HepG2 (cell line): Measurements from ENCODE around the gene DIPK1A. TPM values are rescaled to one million over a fixed set of nuclear protein-coding genes. Genes with fewer than 3 reads are reported as not detected.

Experiments
- ARID4A ChIP-seq: sonication (generic); formaldehyde crosslinking; IDR thresholded peaks from 2 replicates; pipeline ENCODE4 v1.5.0; 2020; ENCODE audit warnings: mild to moderate bottlenecking, missing genetic modification reagents, borderline replicate concordance
- BORCS8-MEF2B ChIP-seq: sonication (generic); formaldehyde crosslinking; IDR thresholded peaks from 2 replicates; pipeline ENCODE4 v1.8.0; 2022; ENCODE audit warnings: mild to moderate bottlenecking, missing genetic modification reagents
- CBX1 ChIP-seq: IDR thresholded peaks from one replicate; pipeline ENCODE4 v1.6.1; 2016; ENCODE audit warnings: antibody characterized with exemption, low read depth
- MAZ ChIP-seq, 2 experiments: sonication (generic) in 1 of 2; formaldehyde crosslinking in 1 of 2; IDR thresholded peaks; 2 replicates each; pipeline versions ENCODE4 v1.5.0 to v1.6.1; 2012 to 2020; ENCODE audit warnings: low read depth in 2 of 2, mild to moderate bottlenecking in 2 of 2, borderline replicate concordance in 1 of 2, improper control_type of control experiment in 1 of 2, low read length in 1 of 2, missing genetic modification reagents in 1 of 2, moderate library complexity in 1 of 2
- MIXL1 ChIP-seq: IDR thresholded peaks from 2 replicates; pipeline ENCODE4 v1.6.1; 2016
- MLX ChIP-seq: IDR thresholded peaks from 2 replicates; pipeline ENCODE4 v1.6.1; 2016
- MTF1 ChIP-seq: sonication (generic); formaldehyde crosslinking; IDR thresholded peaks from 2 replicates; pipeline ENCODE4 v1.5.0; 2020; ENCODE audit warnings: missing genetic modification reagents
- NFYC ChIP-seq: IDR thresholded peaks from 2 replicates; pipeline ENCODE4 v1.6.1; 2016; ENCODE audit warnings: missing genetic modification reagents, missing compliant biosample characterization
- PHF5A ChIP-seq: IDR thresholded peaks from one replicate; pipeline ENCODE4 v1.6.1; 2018; ENCODE audit warnings: low read depth, missing genetic modification reagents; ENCODE audit not compliant: unreplicated experiment
- SOX5 ChIP-seq: IDR thresholded peaks from 2 replicates; pipeline ENCODE4 v1.6.1; 2016; ENCODE audit warnings: borderline replicate concordance
- YEATS4 ChIP-seq: sonication (generic); formaldehyde crosslinking; IDR thresholded peaks from 2 replicates; pipeline ENCODE4 v1.4.0; 2020; ENCODE audit warnings: missing genetic modification reagents, borderline replicate concordance
- ZBTB33 ChIP-seq: sonication (generic); formaldehyde crosslinking; IDR thresholded peaks from 2 replicates; pipeline ENCODE4 v1.4.0; 2020; ENCODE audit warnings: missing genetic modification reagents
- ZFP36L1 ChIP-seq: sonication (generic); formaldehyde crosslinking; IDR thresholded peaks from 2 replicates; pipeline ENCODE4 v1.8.0; 2022; ENCODE audit warnings: mild to moderate bottlenecking, missing genetic modification reagents, moderate library complexity
- ZHX1 ChIP-seq: sonication (generic); formaldehyde crosslinking; IDR thresholded peaks from 2 replicates; pipeline ENCODE4 v1.8.1; 2022; ENCODE audit warnings: low read depth, mild to moderate bottlenecking, missing genetic modification reagents
- ZNF143 ChIP-seq: sonication (generic); formaldehyde crosslinking; IDR thresholded peaks from 2 replicates; pipeline ENCODE4 v1.4.0; 2020; ENCODE audit warnings: missing genetic modification reagents
- ZNF280B ChIP-seq: sonication (generic); formaldehyde crosslinking; IDR thresholded peaks from 2 replicates; pipeline ENCODE4 v1.5.0; 2020; ENCODE audit warnings: missing genetic modification reagents, mild to moderate bottlenecking, borderline replicate concordance
- ZNF772 ChIP-seq: sonication (generic); formaldehyde crosslinking; IDR thresholded peaks from 2 replicates; pipeline ENCODE4 v1.5.0; 2020; ENCODE audit warnings: mild to moderate bottlenecking, missing genetic modification reagents
- polyA plus RNA-seq, 8 experiments: library from polyadenylated mRNA; depleted of rRNA in 3 of 8; stranded (reverse) in 7 of 8; unstranded in 1 of 8; fragments of >200 nt; fragmentation: Illumina TruSeq in 4 of 8; extraction: Trizol in 4 of 8; gene quantifications; 2 replicates each; pipeline versions ENCODE4 v1.2.1 to v1.2.3, GENCODE V29; 2011 to 2016; ENCODE audit warnings: low read depth in 4 of 8, missing spikeins in 1 of 8, mixed read lengths in 1 of 8; ENCODE audit not compliant: insufficient read depth in 1 of 8
- total RNA-seq, 5 experiments: library from RNA; depleted of rRNA; stranded (reverse); fragments of >200 nt; fragmentation: Illumina TruSeq; extraction: Trizol; gene quantifications; 2 replicates each; pipeline ENCODE4 v1.2.3, GENCODE V29; 2016; ENCODE audit warnings: low read depth in 1 of 5

The DIPK1A gene
- total and polyA plus RNA-seq, 2 of the 13 experiments (the other 11 are each of a cell fraction or from before 2014, with no cell fraction given) = 8.4 TPM

GRCh38 chr1:92960395-92961130 lies 699 bp downstream of the DIPK1A start (continued):
- TF ChIP-seq ZNF772 (CRISPR knock-in tag) (0 out of 2 replicates have a peak, but pooled peaks have one; percentile 40), MLX (no peak), SOX5 (CRISPR knock-in tag) (peak; percentile 45; the same call in 1 of the 2 replicates), MAZ (IDR thresholded peaks at IDR 0.05; ENCODE audit: borderline replicate concordance, low read depth, low read length) (no peak), MAZ (CRISPR knock-in tag; IDR thresholded peaks at IDR 0.05; ENCODE audit: low read depth) (peak; percentile 51; the same call in 1 of the 2 replicates), ARID4A (CRISPR knock-in tag) (peak; percentile 38; the same call in 1 of the 2 replicates), ZFP36L1 (CRISPR knock-in tag) (no peak), ZBTB33 (CRISPR knock-in tag) (no peak), PHF5A (CRISPR knock-in tag) (peak; percentile 54), ZHX1 (CRISPR knock-in tag) (peak; percentile 52), MIXL1 (CRISPR knock-in tag) (peak; percentile 36; the same call in 1 of the 2 replicates), MTF1 (CRISPR knock-in tag) (0 out of 2 replicates have a peak, but pooled peaks have one; percentile 23), CBX1 (no peak), YEATS4 (CRISPR knock-in tag) (0 out of 2 replicates have a peak, but pooled peaks have one; percentile 12), ZNF143 (CRISPR knock-in tag) (no peak), NFYC (0 out of 2 replicates have a peak, but pooled peaks have one; percentile 2), ZNF280B (CRISPR knock-in tag) (peak; percentile 55; the same call in 1 of the 2 replicates), BORCS8-MEF2B (CRISPR knock-in tag) (0 out of 2 replicates have a peak, but pooled peaks have one; percentile 21)
